Keratinocyte (primary cell): ENCODE data around the gene PUS7L. TPM values are rescaled to one million over a fixed set of nuclear protein-coding genes. Genes with fewer than 3 reads are reported as not detected.

Experiments
- DNase-seq: peaks from one replicate; pipeline ENCODE4 v3.0.0-alpha.2; 2011; ENCODE audit warnings: low read depth, missing footprints, low spot score
- FAIRE-seq: peaks from 2 replicates; lab custom pipeline; 2011; peaks lifted over from hg19 to GRCh38; lab: Jason Lieb, UNC
- H2AFZ ChIP-seq: 2 replicates; pipeline ENCODE4 v1.6.0; 2012; ENCODE audit warnings: low read length, control low read depth, inconsistent platforms; ENCODE audit not compliant: control insufficient read depth
- H3K27ac ChIP-seq: 2 replicates; pipeline ENCODE4 v1.5.1; 2011; ENCODE audit warnings: low read length; ENCODE audit not compliant: control insufficient read depth, insufficient read depth
- H3K27me3 ChIP-seq: 3 replicates; pipeline ENCODE4 v1.6.0; 2011; ENCODE audit warnings: low read length; ENCODE audit not compliant: control insufficient read depth, insufficient read depth; ENCODE audit errors: extremely low read depth
- H3K36me3 ChIP-seq, 2 experiments: 2 replicates in 1 of 2; 3 replicates in 1 of 2; pipeline ENCODE4 v1.5.1; 2011; ENCODE audit warnings: low read length in 2 of 2, mild to moderate bottlenecking in 1 of 2; ENCODE audit not compliant: control insufficient read depth in 2 of 2, insufficient read depth in 2 of 2; ENCODE audit errors: extremely low read depth in 1 of 2
- H3K4me1 ChIP-seq: 3 replicates; pipeline ENCODE4 v1.5.1; 2011; ENCODE audit warnings: low read length; ENCODE audit not compliant: control insufficient read depth, insufficient read depth; ENCODE audit errors: extremely low read depth
- H3K4me2 ChIP-seq: 3 replicates; pipeline ENCODE4 v1.6.0; 2011; ENCODE audit warnings: low read depth, low read length; ENCODE audit not compliant: control insufficient read depth, insufficient read depth; ENCODE audit errors: extremely low read depth
- H3K4me3 ChIP-seq, 3 experiments: fragments of 200-600 bp in 1 of 3; sonication (generic) in 1 of 3; 2 replicates in 2 of 3; 3 replicates in 1 of 3; pipeline ENCODE4 v1.5.1; 2011 to 2016; ENCODE audit warnings: low read length in 3 of 3, mild to moderate bottlenecking in 3 of 3, control low read depth in 2 of 3, inconsistent platforms in 1 of 3, low read depth in 1 of 3, mixed read lengths in 1 of 3, mixed run types in 1 of 3, moderate library complexity in 1 of 3; ENCODE audit not compliant: control insufficient read depth in 2 of 3, insufficient read depth in 2 of 3; ENCODE audit errors: extremely low read depth in 1 of 3
- H3K79me2 ChIP-seq: 2 replicates; pipeline ENCODE4 v1.6.0; 2012; ENCODE audit warnings: low read length; ENCODE audit not compliant: control insufficient read depth, insufficient read depth
- H3K9ac ChIP-seq: 3 replicates; pipeline ENCODE4 v1.6.0; 2011; ENCODE audit warnings: low read length; ENCODE audit not compliant: control insufficient read depth, insufficient read depth; ENCODE audit errors: extremely low read depth
- H3K9me1 ChIP-seq: 3 replicates; pipeline ENCODE4 v1.6.0; 2011; ENCODE audit warnings: low read length; ENCODE audit not compliant: control insufficient read depth, insufficient read depth; ENCODE audit errors: extremely low read depth
- H3K9me3 ChIP-seq: 2 replicates; pipeline ENCODE4 v1.5.1; 2012; ENCODE audit warnings: low read depth, low read length; ENCODE audit not compliant: control insufficient read depth
- H4K20me1 ChIP-seq: 3 replicates; pipeline ENCODE4 v1.6.0; 2011; ENCODE audit warnings: low read length; ENCODE audit not compliant: control insufficient read depth, insufficient read depth; ENCODE audit errors: extremely low read depth
- EZH2 ChIP-seq: IDR thresholded peaks from one replicate; pipeline ENCODE4 v1.6.1; 2012; ENCODE audit warnings: inconsistent platforms, mild to moderate bottlenecking, low read length, moderate library complexity
- dilution Hi-C: fragments of 300-500 bp; cut with MboI; formaldehyde crosslinking; loops from one replicate; pipeline ENCODE4 v1.7.0; 2020; ENCODE audit warnings: low sequenced_read_pairs; ENCODE audit not compliant: extremely low pct_ligation_motif_present
- polyA plus RNA-seq, 5 experiments: library from polyadenylated mRNA; depleted of rRNA in 3 of 5; stranded (reverse) in 3 of 5; stranded (forward) in 1 of 5; unstranded in 1 of 5; fragments of >200 nt; gene quantifications; 1 replicate in 1 of 5; 2 replicates in 3 of 5; 3 replicates in 1 of 5; pipeline versions ENCODE4 v1.2.1 to v1.2.3, GENCODE V29; 2011 to 2012; ENCODE audit warnings: missing spikeins in 2 of 5, low read depth in 1 of 5, low replicate concordance in 1 of 5
- TF ChIP-seq, protein P1 (sequence below), 3 experiments: IDR thresholded peaks in 1 of 3; conservative IDR thresholded peaks in 1 of 3; optimal IDR thresholded peaks in 1 of 3; 2 replicates in 2 of 3; 3 replicates in 1 of 3; pipeline versions ENCODE3 to v1.5.1; 2011; ENCODE audit warnings: low read length in 3 of 3, mild to moderate bottlenecking in 3 of 3, moderate library complexity in 2 of 3, control low read depth in 1 of 3, inconsistent platforms in 1 of 3; ENCODE audit not compliant: insufficient read depth in 2 of 3; ENCODE audit errors: extremely low read depth in 1 of 3

The PUS7L gene
- polyA plus RNA-seq, 1 donor (not counting 4 experiments of a cell fraction or from before 2014, with no cell fraction given) = 10.8 TPM

DNA sequence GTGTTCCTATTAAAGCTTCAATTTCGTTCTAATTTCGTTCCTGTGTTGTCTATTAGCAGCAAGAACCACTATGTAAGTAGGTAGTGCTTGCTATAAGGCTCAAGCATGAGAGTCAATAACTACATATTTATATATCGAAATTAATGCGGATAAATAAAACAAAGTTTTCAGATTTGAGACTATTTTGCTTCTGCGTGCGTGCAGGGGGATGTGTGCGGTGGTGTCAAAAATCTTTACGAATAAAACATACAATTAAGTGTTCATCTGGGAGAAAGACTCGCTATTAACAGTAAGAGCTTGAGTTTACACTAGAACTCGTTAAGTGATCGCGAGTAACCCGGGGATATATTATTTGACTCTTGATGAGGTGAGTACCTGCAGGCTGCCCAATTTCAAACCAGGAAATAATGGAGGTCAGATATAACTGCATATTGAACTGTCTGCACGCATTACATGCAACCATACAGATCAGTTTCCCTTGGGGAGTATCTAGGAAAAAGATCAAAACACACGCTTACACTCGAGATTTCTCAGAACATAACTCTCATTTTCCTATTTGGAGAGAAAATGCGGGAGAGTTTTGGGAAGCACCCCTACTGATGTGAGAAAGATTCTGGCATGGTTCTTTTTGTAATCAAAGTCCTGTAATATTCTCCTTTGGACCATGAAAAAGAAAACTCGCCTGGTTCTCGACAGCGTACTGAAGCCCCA, 46.7 kb upstream of the PUS7L start:
- H3K9me3 ChIP-seq = no peaks in the 10 kb centered on the region
- H3K27me3 ChIP-seq = no peaks in the 10 kb centered on the region
- H3K4me3 ChIP-seq = peak overlapping the region; percentile 99 to 100 (median 99)
- no peaks in the 10 kb centered on the region for H3K9me1 ChIP-seq
- H2AFZ ChIP-seq = peak overlapping the region; percentile 89
- peaks cover 18% of the 10 kb centered on the region for H3K4me1 ChIP-seq
- H3K9ac ChIP-seq = peak overlapping the region; percentile 96
- dilution Hi-C loops = no loop called here
- peak overlapping the region; percentile 92 for H3K4me2 ChIP-seq
- peak overlapping the region; percentile 93 for H3K27ac ChIP-seq
- peak; percentile 70 for FAIRE-seq
- DNase-seq = no peak
- H3K36me3 ChIP-seq = peaks cover 5 to 6% of the 10 kb centered on the region in 2 experiments
- TF ChIP-seq, protein P1, sequence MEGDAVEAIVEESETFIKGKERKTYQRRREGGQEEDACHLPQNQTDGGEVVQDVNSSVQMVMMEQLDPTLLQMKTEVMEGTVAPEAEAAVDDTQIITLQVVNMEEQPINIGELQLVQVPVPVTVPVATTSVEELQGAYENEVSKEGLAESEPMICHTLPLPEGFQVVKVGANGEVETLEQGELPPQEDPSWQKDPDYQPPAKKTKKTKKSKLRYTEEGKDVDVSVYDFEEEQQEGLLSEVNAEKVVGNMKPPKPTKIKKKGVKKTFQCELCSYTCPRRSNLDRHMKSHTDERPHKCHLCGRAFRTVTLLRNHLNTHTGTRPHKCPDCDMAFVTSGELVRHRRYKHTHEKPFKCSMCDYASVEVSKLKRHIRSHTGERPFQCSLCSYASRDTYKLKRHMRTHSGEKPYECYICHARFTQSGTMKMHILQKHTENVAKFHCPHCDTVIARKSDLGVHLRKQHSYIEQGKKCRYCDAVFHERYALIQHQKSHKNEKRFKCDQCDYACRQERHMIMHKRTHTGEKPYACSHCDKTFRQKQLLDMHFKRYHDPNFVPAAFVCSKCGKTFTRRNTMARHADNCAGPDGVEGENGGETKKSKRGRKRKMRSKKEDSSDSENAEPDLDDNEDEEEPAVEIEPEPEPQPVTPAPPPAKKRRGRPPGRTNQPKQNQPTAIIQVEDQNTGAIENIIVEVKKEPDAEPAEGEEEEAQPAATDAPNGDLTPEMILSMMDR (optimal IDR thresholded peaks at IDR 0.05 in 1 of 3, IDR thresholded peaks at IDR 0.05 in 1 of 3, conservative IDR thresholded peaks at IDR 0.05 in 1 of 3; ENCODE audit: extremely low read depth in 1 of 3, insufficient read depth in 2 of 3, low read length in 3 of 3) = no peak
- no peak for TF ChIP-seq EZH2
- H4K20me1 ChIP-seq = peaks cover 5% of the 10 kb centered on the region
- H3K79me2 ChIP-seq = peaks cover 33% of the 10 kb centered on the region

- Histone ChIP-seq H3K4me3 (no peak overlapping the region), H4K20me1 (peaks cover 2% of the 10 kb centered on the region), H2AFZ (no peak overlapping the region), H3K4me2 (no peak overlapping the region), H3K9me3 (no peaks in the 10 kb centered on the region), H3K27ac (no peak overlapping the region), H3K9ac (no peak overlapping the region), H3K4me1 (no peaks in the 10 kb centered on the region), H3K27me3 (no peaks in the 10 kb centered on the region), H3K79me2 (peaks cover 2% of the 10 kb centered on the region), H3K9me1 (no peaks in the 10 kb centered on the region), H3K36me3 (peaks cover 3 to 11% of the 10 kb centered on the region in 2 experiments)
- no peak for TF ChIP-seq EZH2
- TF ChIP-seq, protein P1 (optimal IDR thresholded peaks at IDR 0.05 in 1 of 3, IDR thresholded peaks at IDR 0.05 in 1 of 3, conservative IDR thresholded peaks at IDR 0.05 in 1 of 3; ENCODE audit: extremely low read depth in 1 of 3, insufficient read depth in 2 of 3, low read length in 3 of 3) = no peak
- DNase-seq = no peak
- dilution Hi-C loops = no loop called here
- no peak for FAIRE-seq
These were observed 39.1 kb upstream of the PUS7L start for GRCh38 chr12:43797561-43798217.
